Body of pancreas (tissue), 4 donors: ENCODE data around the gene NWD2. TPM values are rescaled to one million over a fixed set of nuclear protein-coding genes. Genes with fewer than 3 reads are reported as not detected.

ENCODE experiments used
- ATAC-seq: fragments of 150-250 bp; one replicate; pipeline ENCODE4 v1.9.1; 2016
- DNase-seq, 4 donors: peaks; one replicate each; pipeline ENCODE4 v3.0.0-alpha.2; 2019
- H3K27ac ChIP-seq, 4 donors: fragments of 200-600 bp; sonication (generic); 1 replicate in 3 of 4; 2 replicates in 1 of 4; pipeline versions ENCODE4 v1.5.1 to v1.6.1; 2016 to 2019; ENCODE audit warnings: mild to moderate bottlenecking in 1 of 4, mixed read lengths in 1 of 4, moderate library complexity in 1 of 4
- H3K27me3 ChIP-seq, 2 donors: fragments of 200-600 bp; sonication (generic); one replicate each; pipeline ENCODE4 v1.6.0; 2016; ENCODE audit warnings: mild to moderate bottlenecking in 1 of 2
- H3K36me3 ChIP-seq, 2 donors: fragments of 200-600 bp; sonication (generic); replicated peaks in 1 of 2; 2 replicates each; pipeline ENCODE4 v1.5.1; 2016; ENCODE audit warnings: low read depth in 2 of 2; ENCODE audit not compliant: insufficient read depth in 1 of 2
- H3K4me1 ChIP-seq: fragments of 200-600 bp; sonication (generic); one replicate; pipeline ENCODE4 v1.6.0; 2016
- H3K4me3 ChIP-seq, 2 donors: fragments of 200-600 bp; sonication (generic); 1 replicate in 1 of 2; 2 replicates in 1 of 2; pipeline ENCODE4 v1.5.1; 2016 to 2019
- H3K9me3 ChIP-seq, 3 donors: fragments of 200-600 bp; sonication (generic); 1 replicate in 2 of 3; 2 replicates in 1 of 3; pipeline ENCODE4 v1.5.1; 2016
- CTCF ChIP-seq, 7 experiments: fragments of 450-650 bp in 4 of 7; fragments of 200-600 bp in 3 of 7; sonication (generic) in 3 of 7; IDR thresholded peaks; one replicate each; pipeline ENCODE4 v1.5.1; 2016 to 2019; ENCODE audit warnings: antibody characterized with exemption in 7 of 7
- POLR2A ChIP-seq, 3 donors: fragments of 450-650 bp; IDR thresholded peaks; one replicate each; pipeline ENCODE4 v1.6.1; 2016; ENCODE audit warnings: antibody characterized with exemption in 3 of 3, mild to moderate bottlenecking in 2 of 3
- WGBS, 2 donors: methylation state at CpG; one replicate each; pipeline ENCODE4 v1.1.5; 2017; 5-methylcytosine and 5-hydroxymethylcytosine counted together
- intact Hi-C: fragments of 100-400 bp; cut with DNase I; formaldehyde crosslinking; loops from one replicate; pipeline ENCODE4 v1.15.1; 2023
- total RNA-seq, 2 donors: library from RNA; depleted of rRNA; stranded (reverse); fragments of >200 nt; gene quantifications; one replicate each; pipeline ENCODE4 v1.1.0, GENCODE V29; 2016

Gene NWD2
- total RNA-seq, 2 donors from 2014 or later, result 0.26 to 4.0 TPM

- Histone ChIP-seq H3K4me3 (peak overlapping the region; percentile 6 to 36), H3K27ac (peak overlapping the region; percentile 60 to 90 (median 86)), H3K9me3 (no peaks in the 10 kb centered on the region), H3K4me1 (peaks cover 48% of the 10 kb centered on the region), H3K27me3 (no peaks in the 10 kb centered on the region), H3K36me3 (no peaks in the 10 kb centered on the region)
- ATAC-seq, result peak; percentile 75
- peak; percentile 80 to 88 (median 82) for DNase-seq
- 1% methylated on average over 3 of the region's 3 CpGs for WGBS, 2 donors
- intact Hi-C loops, result no loop called here
- TF ChIP-seq CTCF (IDR thresholded peaks at IDR 0.05), result peak; percentile 53 to 91 (median 84)
- TF ChIP-seq POLR2A (IDR thresholded peaks at IDR 0.05), result no peak
Measured at GRCh38 chr4:37452952-37453280, 208.4 kb downstream of the NWD2 start.

GRCh38 chr4:37453281-37453998, 208.9 kb downstream of the NWD2 start:
- Histone ChIP-seq H3K27me3 (no peaks in the 10 kb centered on the region), H3K36me3 (no peaks in the 10 kb centered on the region), H3K4me1 (peaks cover 48% of the 10 kb centered on the region), H3K4me3 (peak overlapping the region; percentile 6 to 36), H3K9me3 (no peaks in the 10 kb centered on the region), H3K27ac (peak overlapping the region; percentile 60 to 90 (median 86))
- 0 to 1% methylated on average over 23 to 56 of the region's 56 CpGs for WGBS, 2 donors
- ATAC-seq, result peak; percentile 90
- peak; percentile 76 to 89 (median 78) for DNase-seq
- intact Hi-C loops, result no loop called here
- TF ChIP-seq CTCF (IDR thresholded peaks at IDR 0.05), result peak in 3 of 7 experiments; percentile 3 to 10 (median 4)
- peak; percentile 37 to 49 (median 43) for TF ChIP-seq POLR2A (IDR thresholded peaks at IDR 0.05)

GRCh38 chr4:37453999-37454800, 209.7 kb downstream of the NWD2 start:
- intact Hi-C loops, result no loop called here
- H3K27me3 ChIP-seq, result no peaks in the 10 kb centered on the region
- H3K36me3 ChIP-seq, result no peaks in the 10 kb centered on the region
- ATAC-seq (peak; percentile 13), DNase-seq (peak in 3 of 4 donors; percentile 29 to 39 (median 39))
- peaks cover 48% of the 10 kb centered on the region for H3K4me1 ChIP-seq
- H3K9me3 ChIP-seq, result no peaks in the 10 kb centered on the region
- H3K4me3 ChIP-seq, result peak overlapping the region; percentile 29 to 36
- TF ChIP-seq CTCF (IDR thresholded peaks at IDR 0.05) (no peak), POLR2A (IDR thresholded peaks at IDR 0.05) (no peak)
- 1 to 2% methylated on average over 20 to 32 of the region's 32 CpGs for WGBS, 2 donors
- H3K27ac ChIP-seq, result peak overlapping the region; percentile 60 to 90 (median 86)

GRCh38 chr4:37455301-37456131, 211.0 kb downstream of the NWD2 start:
- peaks cover 46% of the 10 kb centered on the region for H3K4me1 ChIP-seq
- WGBS, 2 donors, result 18% methylated on average over 11 of the region's 11 CpGs
- ATAC-seq (peak; percentile 54), DNase-seq (peak; percentile 61 to 74 (median 61))
- H3K36me3 ChIP-seq, result no peaks in the 10 kb centered on the region
- no peaks in the 10 kb centered on the region for H3K27me3 ChIP-seq
- H3K27ac ChIP-seq, result peak overlapping the region; percentile 55 to 90 (median 86)
- H3K9me3 ChIP-seq, result no peaks in the 10 kb centered on the region
- intact Hi-C loops, result no loop called here
- H3K4me3 ChIP-seq, result peak overlapping the region in 1 of 2 donors; percentile 29
- TF ChIP-seq POLR2A (IDR thresholded peaks at IDR 0.05) (peak in 2 of 3 donors; percentile 56 to 68), CTCF (IDR thresholded peaks at IDR 0.05) (no peak)
